Osteoblast (primary cell): Measurements from ENCODE around the gene MTHFD1L. TPM values are rescaled to one million over a fixed set of nuclear protein-coding genes. Genes with fewer than 3 reads are reported as not detected.

Source experiments
- DNase-seq: peaks from one replicate; pipeline ENCODE4 v3.0.0; 2011; ENCODE audit warnings: low spot score, mixed read lengths; ENCODE audit not compliant: insufficient read length; ENCODE audit errors: missing footprints
- H2AFZ ChIP-seq: 2 replicates; pipeline ENCODE4 v1.6.0; 2011; ENCODE audit warnings: mild to moderate bottlenecking, low read length
- H3K27ac ChIP-seq: 2 replicates; pipeline ENCODE4 v1.5.1; 2011; ENCODE audit warnings: mild to moderate bottlenecking, low read depth, low read length, moderate library complexity
- H3K27me3 ChIP-seq: 2 replicates; pipeline ENCODE4 v1.6.0; 2012; ENCODE audit warnings: mild to moderate bottlenecking, control low read depth, inconsistent platforms, low read length, moderate library complexity; ENCODE audit not compliant: insufficient read depth
- H3K36me3 ChIP-seq: 2 replicates; pipeline ENCODE4 v1.5.1; 2011; ENCODE audit warnings: mild to moderate bottlenecking, low read length, control low read depth, moderate library complexity; ENCODE audit not compliant: insufficient read depth
- H3K4me1 ChIP-seq: 2 replicates; pipeline ENCODE4 v1.5.1; 2011; ENCODE audit warnings: mild to moderate bottlenecking, low read length, control low read depth, moderate library complexity; ENCODE audit not compliant: insufficient read depth
- H3K4me2 ChIP-seq: 2 replicates; pipeline ENCODE4 v1.6.0; 2011; ENCODE audit warnings: mild to moderate bottlenecking, low read length; ENCODE audit not compliant: insufficient read depth
- H3K4me3 ChIP-seq: fragments of 200-600 bp; sonication (generic); 3 replicates; pipeline ENCODE4 v1.5.1; 2012; ENCODE audit warnings: mild to moderate bottlenecking, low read length, inconsistent platforms; ENCODE audit not compliant: insufficient read depth
- H3K79me2 ChIP-seq: 2 replicates; pipeline ENCODE4 v1.6.0; 2012; ENCODE audit warnings: mild to moderate bottlenecking, low read length, control low read depth, inconsistent platforms; ENCODE audit not compliant: insufficient read depth
- H3K9me3 ChIP-seq: 2 replicates; pipeline ENCODE4 v1.5.1; 2011; ENCODE audit warnings: low read depth, low read length, control low read depth
- H4K20me1 ChIP-seq: 2 replicates; pipeline ENCODE4 v1.6.0; 2012; ENCODE audit warnings: mild to moderate bottlenecking, low read length, control low read depth; ENCODE audit not compliant: insufficient read depth
- total RNA-seq: library from RNA; depleted of rRNA; stranded (reverse); fragments of >200 nt; gene quantifications from 2 replicates; pipeline ENCODE4 v1.2.3, GENCODE V29; 2012
- TF ChIP-seq, protein P1 (sequence below): IDR thresholded peaks from 2 replicates; pipeline ENCODE4 v1.5.1; 2011; ENCODE audit warnings: mild to moderate bottlenecking, low read depth, low read length, moderate library complexity; ENCODE audit errors: extremely low read depth

Gene MTHFD1L
- total RNA-seq, 1 donor = 56.8 TPM

DNA sequence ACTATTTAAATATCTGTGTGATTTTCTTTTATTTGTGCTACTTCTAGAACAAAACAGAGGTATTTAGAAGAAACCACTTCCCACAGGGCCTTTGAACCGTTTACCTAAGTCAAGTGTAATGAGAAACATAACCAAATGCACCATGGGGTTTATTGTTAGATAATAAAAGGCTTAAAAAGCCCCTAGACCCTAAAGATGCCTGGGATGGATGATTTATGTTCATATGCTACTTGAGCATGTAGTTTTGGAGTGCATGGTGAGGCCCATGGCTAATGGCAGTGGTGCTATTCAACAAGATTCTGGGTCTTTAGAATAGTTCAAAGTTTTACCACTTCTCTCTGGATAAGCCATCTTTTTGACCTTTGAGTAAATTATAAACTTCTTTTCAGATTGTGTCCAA lies 65.9 kb downstream of the MTHFD1L start:
- TF ChIP-seq, protein P1, sequence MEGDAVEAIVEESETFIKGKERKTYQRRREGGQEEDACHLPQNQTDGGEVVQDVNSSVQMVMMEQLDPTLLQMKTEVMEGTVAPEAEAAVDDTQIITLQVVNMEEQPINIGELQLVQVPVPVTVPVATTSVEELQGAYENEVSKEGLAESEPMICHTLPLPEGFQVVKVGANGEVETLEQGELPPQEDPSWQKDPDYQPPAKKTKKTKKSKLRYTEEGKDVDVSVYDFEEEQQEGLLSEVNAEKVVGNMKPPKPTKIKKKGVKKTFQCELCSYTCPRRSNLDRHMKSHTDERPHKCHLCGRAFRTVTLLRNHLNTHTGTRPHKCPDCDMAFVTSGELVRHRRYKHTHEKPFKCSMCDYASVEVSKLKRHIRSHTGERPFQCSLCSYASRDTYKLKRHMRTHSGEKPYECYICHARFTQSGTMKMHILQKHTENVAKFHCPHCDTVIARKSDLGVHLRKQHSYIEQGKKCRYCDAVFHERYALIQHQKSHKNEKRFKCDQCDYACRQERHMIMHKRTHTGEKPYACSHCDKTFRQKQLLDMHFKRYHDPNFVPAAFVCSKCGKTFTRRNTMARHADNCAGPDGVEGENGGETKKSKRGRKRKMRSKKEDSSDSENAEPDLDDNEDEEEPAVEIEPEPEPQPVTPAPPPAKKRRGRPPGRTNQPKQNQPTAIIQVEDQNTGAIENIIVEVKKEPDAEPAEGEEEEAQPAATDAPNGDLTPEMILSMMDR = no peak
- Histone ChIP-seq H3K36me3 (peaks cover 32% of the 10 kb centered on the region), H3K27me3 (no peaks in the 10 kb centered on the region), H3K27ac (peak overlapping the region; percentile 92), H3K79me2 (peaks cover 4% of the 10 kb centered on the region), H3K4me1 (peaks cover 56% of the 10 kb centered on the region), H3K9me3 (no peaks in the 10 kb centered on the region), H2AFZ (no peak overlapping the region), H3K4me2 (no peak overlapping the region), H3K4me3 (no peak overlapping the region), H4K20me1 (no peaks in the 10 kb centered on the region)
- no peak for DNase-seq

DNA sequence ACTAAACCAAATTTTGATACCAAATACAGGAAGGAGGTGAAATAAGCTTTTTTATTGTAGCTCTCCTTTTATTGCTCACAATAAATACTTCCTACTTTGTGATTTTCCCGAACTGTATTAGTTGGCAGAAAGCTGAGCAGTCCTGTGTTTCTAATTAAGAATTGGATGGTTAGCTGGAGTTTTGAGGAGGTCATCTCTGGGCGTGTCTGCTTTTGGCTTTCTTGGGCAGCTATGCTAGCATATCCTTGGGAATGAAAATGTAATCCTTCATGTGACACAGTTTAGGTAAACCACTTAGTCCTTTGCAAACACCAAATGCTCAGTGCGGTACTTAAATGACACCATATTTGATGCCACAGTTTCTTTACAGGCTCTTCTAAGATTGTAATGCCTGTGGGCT lies 67.5 kb downstream of the MTHFD1L start:
- TF ChIP-seq, protein P1 = no peak
- Histone ChIP-seq H3K27me3 (no peaks in the 10 kb centered on the region), H2AFZ (no peak overlapping the region), H3K36me3 (peaks cover 46% of the 10 kb centered on the region), H3K9me3 (no peaks in the 10 kb centered on the region), H3K4me3 (no peak overlapping the region), H3K79me2 (peaks cover 4% of the 10 kb centered on the region), H3K27ac (peak overlapping the region; percentile 92), H4K20me1 (no peaks in the 10 kb centered on the region), H3K4me1 (peaks cover 49% of the 10 kb centered on the region), H3K4me2 (no peak overlapping the region)
- no peak for DNase-seq

DNA sequence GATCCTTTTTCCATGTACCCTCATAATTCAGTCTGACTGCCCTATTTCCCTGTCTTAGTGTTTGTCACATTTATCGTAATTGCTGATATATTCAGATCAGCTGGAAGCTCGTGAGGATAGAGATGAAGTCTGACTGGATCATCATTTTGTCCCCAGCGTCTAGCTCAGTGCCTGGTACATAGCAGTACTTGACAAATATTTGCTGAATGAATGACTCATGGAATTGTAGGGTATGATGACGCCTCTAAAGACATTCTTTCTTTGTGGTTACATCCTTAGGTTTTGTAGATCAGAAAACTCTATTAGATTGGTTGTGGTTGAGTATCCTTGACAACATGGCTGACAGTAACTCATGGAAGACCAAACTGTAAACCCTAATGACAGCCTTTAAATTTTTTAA lies 68.9 kb downstream of the MTHFD1L start:
- no peaks in the 10 kb centered on the region for H4K20me1 ChIP-seq
- DNase-seq = peak; percentile 90
- H3K4me3 ChIP-seq = no peak overlapping the region
- TF ChIP-seq, protein P1 = no peak
- H3K36me3 ChIP-seq = peaks cover 52% of the 10 kb centered on the region
- peaks cover 44% of the 10 kb centered on the region for H3K4me1 ChIP-seq
- H3K9me3 ChIP-seq = no peaks in the 10 kb centered on the region
- no peak overlapping the region for H2AFZ ChIP-seq
- peak overlapping the region; percentile 92 for H3K27ac ChIP-seq
- H3K4me2 ChIP-seq = no peak overlapping the region
- H3K79me2 ChIP-seq = peaks cover 2% of the 10 kb centered on the region
- no peaks in the 10 kb centered on the region for H3K27me3 ChIP-seq

DNA sequence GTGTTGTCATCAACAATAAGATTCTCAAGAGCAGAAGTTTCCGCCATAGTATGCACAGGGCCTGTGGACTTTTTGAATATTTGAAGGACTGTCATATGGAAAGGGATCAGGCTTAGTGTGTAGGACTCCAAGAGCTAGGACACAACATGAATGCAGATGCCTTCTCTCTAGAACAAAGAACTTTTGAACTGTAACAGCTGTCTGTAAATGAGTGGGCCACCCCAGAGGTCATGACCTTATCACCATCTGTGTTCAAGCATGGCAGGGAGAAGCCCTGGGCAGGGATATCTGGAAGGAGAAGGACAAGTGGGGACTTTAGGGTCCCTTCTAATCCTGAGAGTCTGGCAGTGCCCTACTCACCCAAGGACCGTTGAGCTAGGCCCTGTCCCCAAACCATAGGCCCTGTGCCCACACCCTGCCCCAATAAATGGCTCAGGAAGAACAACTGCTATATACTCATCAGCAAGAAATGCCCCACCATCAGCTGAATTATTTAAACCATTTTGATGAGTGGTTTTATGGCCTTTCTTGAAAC lies 70.6 kb downstream of the MTHFD1L start:
- H3K9me3 ChIP-seq = no peaks in the 10 kb centered on the region
- H2AFZ ChIP-seq = no peak overlapping the region
- H3K36me3 ChIP-seq = peaks cover 55% of the 10 kb centered on the region
- TF ChIP-seq, protein P1 = no peak
- H3K4me2 ChIP-seq = no peak overlapping the region
- DNase-seq = no peak
- H4K20me1 ChIP-seq = no peaks in the 10 kb centered on the region
- no peaks in the 10 kb centered on the region for H3K27me3 ChIP-seq
- H3K4me1 ChIP-seq = peaks cover 30% of the 10 kb centered on the region
- H3K79me2 ChIP-seq = peaks cover 2% of the 10 kb centered on the region
- no peak overlapping the region for H3K4me3 ChIP-seq
- H3K27ac ChIP-seq = peak overlapping the region; percentile 39
